DMS53 (cell line): ENCODE results near the gene CDHR5.

Source experiments
- DNase-seq: peaks from one replicate; lab custom pipeline; 2025; lab: John Stamatoyannopoulos, UW

The CDHR5 gene

GRCh38 chr11:623349-623869, 1.3 kb downstream of the CDHR5 start:
- no peak for DNase-seq

- no peak for DNase-seq
Observed at GRCh38 chr11:621838-622237, 2.9 kb downstream of the CDHR5 start.

GRCh38 chr11:620935-621814, 3.6 kb downstream of the CDHR5 start:
- no peak for DNase-seq

DNA sequence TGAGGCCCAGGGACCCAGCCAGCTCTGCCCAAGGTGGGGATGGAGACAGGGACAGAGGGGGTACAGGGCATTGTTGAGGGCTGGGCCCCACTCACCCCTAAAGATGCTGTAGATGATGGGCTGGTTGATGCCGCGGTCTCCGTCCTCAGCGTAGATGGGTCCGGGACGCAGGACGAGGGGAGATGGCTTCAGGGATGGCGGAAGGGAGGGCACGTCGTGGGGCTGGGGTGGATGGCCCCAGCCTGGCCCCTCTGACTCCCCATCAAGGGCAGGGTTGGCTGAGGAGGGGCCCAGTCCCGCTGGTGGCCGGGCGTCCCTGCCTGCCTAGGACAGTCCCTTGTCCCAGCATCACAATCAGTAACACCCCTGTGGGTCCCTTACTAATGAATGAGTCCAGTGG, 4.6 kb downstream of the CDHR5 start:
- DNase-seq, result no peak

DNA sequence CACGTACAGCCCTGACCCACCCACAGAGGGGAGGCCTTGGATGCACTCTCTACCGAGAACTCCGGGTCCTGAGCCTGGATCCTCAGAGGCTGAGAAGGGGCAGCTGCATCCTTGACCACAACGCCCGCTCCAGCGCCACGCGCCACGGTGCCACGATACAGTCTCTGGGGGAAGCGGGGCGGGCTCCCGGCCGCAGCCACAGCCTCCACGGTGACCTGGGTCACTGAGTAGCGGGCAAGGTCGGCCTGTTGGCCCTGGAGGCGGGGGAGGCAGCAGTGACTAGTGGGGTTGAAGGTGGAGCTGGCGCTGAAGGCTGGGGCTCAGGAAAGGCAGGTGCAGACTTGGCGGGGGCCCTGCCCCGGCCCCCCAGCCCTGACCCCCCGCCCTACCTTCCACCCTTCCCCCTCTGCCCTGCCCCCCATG, 5.1 kb downstream of the CDHR5 start:
- DNase-seq, result no peak

DNA sequence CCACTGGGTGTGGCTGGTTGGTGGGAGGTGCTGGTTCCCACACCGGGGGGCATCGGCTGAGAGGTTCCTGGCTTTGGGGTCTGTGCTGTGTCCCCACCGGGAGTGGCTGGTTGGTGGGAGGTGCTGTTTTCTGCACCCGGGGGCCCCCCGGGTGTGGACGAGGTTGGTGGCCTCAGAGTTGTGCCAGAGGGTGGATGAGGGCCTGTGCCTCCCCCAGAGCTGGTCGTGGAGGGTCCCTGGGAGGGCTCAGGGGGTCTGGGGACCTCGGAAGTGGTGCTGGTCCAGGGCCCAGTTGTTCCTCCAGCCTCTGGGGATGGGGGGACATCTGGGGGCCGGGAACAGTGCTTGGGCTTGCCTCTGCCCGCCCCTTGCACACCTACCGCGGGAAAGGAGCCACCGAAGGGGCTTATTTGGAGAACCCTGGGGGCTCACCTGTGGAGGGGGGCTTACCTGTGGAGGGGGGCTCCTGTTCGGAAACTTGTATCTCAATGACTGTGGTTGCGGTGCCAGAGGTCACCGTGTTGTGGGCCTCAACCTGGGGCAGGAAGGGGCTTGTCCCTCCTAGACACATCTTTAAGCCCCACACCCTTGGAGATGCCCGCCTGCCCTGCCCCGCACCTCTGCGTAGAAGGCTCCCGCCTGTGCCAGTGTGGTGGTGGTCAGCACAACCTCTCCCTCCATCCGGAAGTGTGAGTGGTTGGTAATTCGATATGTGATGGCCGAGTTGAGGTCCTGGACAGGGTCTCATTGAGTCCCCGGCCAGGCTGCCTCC, 5.7 kb downstream of the CDHR5 start:
- no peak for DNase-seq

GRCh38 chr11:617912-618682, 6.7 kb downstream of the CDHR5 start:
- DNase-seq, result no peak

DNA sequence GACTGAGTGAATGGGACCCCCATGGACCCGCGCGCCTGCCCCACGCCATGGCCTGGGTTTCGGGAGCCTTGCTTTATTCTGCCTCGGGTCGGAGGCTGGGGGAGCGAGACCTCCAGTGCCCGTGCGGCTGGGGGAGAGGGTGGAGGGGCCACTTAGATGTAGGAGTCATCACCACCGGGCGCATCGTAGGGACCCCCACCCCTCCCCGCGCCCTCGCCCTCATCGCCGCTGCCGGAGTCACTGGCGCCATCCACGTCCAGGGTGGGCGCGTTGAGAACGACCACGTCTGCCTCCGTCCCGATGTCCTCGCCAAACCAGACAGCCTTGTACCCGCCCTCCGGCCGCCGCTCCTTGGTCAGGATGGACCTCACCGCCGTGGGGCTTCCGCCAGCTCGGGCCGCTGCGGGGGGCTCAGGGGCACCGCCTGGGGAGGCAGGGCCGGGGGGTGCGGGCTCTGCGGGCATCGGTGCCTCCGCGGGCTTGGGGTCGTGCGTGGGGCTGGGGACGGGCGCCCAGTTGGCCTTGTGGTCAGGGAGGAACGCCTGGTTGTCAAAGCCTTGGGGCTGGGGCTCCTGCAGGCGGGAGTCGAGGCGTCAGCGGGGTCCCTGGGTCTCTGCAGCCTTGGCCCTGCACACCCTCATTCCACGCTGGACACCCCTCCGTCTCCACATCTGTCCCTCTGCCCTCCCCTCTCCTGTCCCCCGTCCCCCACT, 7.4 kb downstream of the CDHR5 start:
- DNase-seq, result no peak

DNA sequence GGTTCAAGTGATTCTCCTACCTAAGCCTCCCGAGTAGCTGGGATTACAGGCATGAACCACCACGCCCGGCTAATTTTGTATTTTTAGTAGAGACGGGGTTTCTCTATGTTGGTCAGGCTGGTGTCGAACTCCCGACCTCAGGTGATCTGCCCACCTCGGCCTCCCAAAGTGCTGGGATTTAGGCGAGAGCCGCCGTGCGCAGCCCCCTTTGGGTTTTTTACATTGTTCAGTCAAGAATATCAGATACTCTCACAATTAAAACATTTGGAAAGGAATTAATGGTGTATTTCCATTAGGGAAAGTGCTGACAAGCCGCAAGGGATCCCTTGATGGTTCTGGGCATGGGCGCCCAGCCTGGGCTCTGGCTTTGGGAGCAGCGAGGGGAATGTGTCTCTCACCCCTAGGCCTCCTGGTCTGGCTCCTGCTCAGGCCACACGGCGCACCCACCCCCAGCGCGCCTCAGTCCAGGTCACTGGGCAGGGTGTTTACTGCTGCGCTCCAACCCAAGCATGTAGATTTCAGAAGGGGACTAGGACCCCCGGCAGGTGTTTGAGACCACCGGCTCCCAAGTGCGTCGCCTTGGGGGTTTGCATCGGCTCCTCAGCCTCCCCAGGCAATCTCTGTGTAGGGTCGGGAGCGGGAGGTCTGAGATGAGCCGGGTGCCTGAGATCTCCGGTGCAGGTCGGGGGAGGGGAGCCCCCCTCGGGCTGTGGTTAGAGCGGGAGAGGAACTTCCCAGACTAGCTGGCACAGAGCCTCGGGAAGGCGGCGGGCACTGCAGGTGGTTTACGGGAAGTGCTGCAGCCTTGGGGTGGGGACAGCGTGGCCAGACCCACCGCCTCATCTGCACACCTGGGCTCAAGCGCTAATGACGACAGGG, 8.2 kb downstream of the CDHR5 start:
- no peak for DNase-seq

GRCh38 chr11:615504-616319, 9.0 kb downstream of the CDHR5 start, which contains the start of gene IRF7:
Gene IRF7, minus strand, starts transcription at chr11:615950. Its CDS starts 586 bp downstream, at chr11:615364.
- DNase-seq, result peak; percentile 99

DNA sequence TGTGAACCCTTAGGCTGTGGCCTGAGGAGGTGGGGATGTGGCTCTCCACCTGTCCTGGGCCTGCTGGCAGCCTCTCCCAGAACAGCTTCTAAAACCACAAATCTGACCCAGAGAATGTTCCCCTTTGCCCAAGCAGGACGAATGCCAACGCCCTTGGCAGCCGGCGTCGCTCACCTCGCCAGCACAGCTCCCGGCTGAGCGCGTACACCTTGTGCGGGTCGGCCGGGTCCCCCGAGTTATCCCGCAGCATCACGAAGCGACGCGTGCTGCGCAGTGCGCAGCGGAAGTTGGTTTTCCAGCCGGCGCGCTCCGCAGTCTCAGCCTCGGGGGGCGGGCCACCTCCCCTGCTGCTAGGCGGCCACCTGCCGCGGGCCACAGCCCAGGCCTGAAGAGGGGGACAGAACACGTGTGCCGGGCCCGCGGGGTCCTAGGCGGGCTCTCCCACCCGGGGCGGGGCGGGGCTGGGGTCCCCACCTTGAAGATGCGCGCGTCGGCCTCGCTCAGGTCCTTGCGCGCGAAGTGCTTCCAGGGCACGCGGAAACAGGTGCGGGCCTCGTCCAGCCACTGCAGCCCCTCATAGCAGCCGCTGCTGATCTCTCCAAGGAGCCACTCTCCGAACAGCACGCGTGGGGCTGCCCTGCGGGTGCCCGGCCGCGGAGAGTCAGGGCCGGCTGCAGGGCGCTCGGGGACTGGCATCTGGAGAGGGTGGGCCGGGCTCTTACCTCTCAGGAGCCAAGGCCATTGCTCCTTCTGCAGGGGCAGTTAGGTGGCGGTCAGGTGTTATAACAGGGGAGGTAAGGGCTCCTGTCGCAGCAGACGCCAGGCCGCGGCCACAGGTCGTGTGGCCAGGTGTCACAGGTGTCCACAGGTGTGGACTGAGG, 9.9 kb downstream of the CDHR5 start:
- DNase-seq, result peak; percentile 44

GRCh38 chr11:614021-614622, 10.6 kb downstream of the CDHR5 start:
- peak; percentile 53 for DNase-seq

GRCh38 chr11:613369-613968, 11.3 kb downstream of the CDHR5 start:
- DNase-seq, result peak; percentile 97

DNA sequence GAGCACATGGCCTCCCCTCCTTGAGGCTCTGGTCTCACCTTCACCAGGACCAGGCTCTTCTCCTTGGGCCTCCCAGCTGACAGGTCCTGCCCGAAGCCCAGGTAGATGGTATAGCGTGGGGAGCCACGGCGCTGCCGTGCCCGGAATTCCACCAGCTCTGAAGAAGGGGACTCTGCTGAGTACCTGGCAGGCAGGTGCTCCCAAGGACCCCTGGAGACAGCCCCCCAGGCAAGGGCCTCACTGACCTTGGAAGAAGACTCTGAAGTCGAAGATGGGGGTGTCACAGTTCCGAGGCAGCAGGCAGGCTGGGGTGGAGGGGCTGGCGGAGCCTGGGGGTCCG, 11.8 kb downstream of the CDHR5 start:
- DNase-seq, result no peak

GRCh38 chr11:612201-612960, 12.4 kb downstream of the CDHR5 start:
- peak; percentile 94 for DNase-seq

DNA sequence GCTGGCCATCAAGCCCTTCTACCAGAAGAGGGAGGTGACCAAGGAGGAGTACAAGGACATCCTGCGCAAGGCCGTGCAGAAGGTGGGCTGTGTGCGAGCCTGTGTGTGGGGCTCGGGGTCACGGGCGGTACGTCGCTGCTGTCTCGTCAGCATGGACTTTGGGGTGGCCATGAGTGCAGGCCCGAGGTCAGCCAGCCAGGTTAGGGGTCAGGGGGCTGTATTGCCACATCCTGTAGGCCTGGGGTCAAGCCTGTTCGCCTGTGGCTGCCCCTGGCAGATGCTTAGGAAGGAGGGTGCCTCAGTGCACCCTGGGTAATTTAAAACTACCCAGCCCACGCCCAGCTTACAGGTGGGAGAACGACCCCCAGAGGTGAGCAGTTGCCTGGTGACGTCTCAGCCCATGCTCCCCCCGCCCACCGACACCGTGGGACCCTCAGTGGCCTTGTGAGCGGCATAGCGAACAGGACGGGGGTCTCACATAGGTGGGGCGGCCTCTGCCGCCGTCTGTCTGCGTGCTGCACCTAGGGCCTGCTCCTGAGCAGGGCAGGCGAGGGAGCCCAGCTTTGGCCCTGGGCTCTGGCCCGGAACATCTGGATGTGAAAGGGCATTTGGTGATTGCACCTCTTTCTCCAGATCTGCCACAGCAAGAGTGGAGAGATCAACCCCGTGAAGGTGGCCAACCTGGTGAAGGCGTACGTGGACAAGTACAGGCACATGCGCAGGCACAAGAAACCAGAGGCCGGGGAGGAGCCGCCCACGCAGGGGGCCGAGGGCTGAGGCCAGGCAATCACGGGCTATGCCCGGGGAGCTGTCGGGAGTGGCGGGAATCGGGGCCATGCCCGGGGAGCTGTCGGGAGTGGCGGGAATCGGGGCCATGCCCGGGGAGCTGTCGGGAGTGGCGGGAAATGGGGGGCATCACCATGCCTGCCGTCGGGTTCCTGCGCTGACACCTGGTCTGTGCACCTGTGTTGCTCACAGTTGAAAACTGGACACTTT, 13.5 kb downstream of the CDHR5 start:
- peak; percentile 34 for DNase-seq
